Keratinocyte (primary cell): Measurements from ENCODE around the gene GPANK1. TPM values are rescaled to one million over a fixed set of nuclear protein-coding genes. Genes with fewer than 3 reads are reported as not detected.

Experiments
- DNase-seq: peaks from one replicate; pipeline ENCODE4 v3.0.0-alpha.2; 2011; ENCODE audit warnings: low read depth, missing footprints, low spot score
- FAIRE-seq: peaks from 2 replicates; lab custom pipeline; 2011; peaks lifted over from hg19 to GRCh38; lab: Jason Lieb, UNC
- H2AFZ ChIP-seq: 2 replicates; pipeline ENCODE4 v1.6.0; 2012; ENCODE audit warnings: low read length, control low read depth, inconsistent platforms; ENCODE audit not compliant: control insufficient read depth
- H3K27ac ChIP-seq: 2 replicates; pipeline ENCODE4 v1.5.1; 2011; ENCODE audit warnings: low read length; ENCODE audit not compliant: control insufficient read depth, insufficient read depth
- H3K27me3 ChIP-seq: 3 replicates; pipeline ENCODE4 v1.6.0; 2011; ENCODE audit warnings: low read length; ENCODE audit not compliant: control insufficient read depth, insufficient read depth; ENCODE audit errors: extremely low read depth
- H3K36me3 ChIP-seq, 2 experiments: 2 replicates in 1 of 2; 3 replicates in 1 of 2; pipeline ENCODE4 v1.5.1; 2011; ENCODE audit warnings: low read length in 2 of 2, mild to moderate bottlenecking in 1 of 2; ENCODE audit not compliant: control insufficient read depth in 2 of 2, insufficient read depth in 2 of 2; ENCODE audit errors: extremely low read depth in 1 of 2
- H3K4me1 ChIP-seq: 3 replicates; pipeline ENCODE4 v1.5.1; 2011; ENCODE audit warnings: low read length; ENCODE audit not compliant: control insufficient read depth, insufficient read depth; ENCODE audit errors: extremely low read depth
- H3K4me2 ChIP-seq: 3 replicates; pipeline ENCODE4 v1.6.0; 2011; ENCODE audit warnings: low read depth, low read length; ENCODE audit not compliant: control insufficient read depth, insufficient read depth; ENCODE audit errors: extremely low read depth
- H3K4me3 ChIP-seq, 3 experiments: fragments of 200-600 bp in 1 of 3; sonication (generic) in 1 of 3; 2 replicates in 2 of 3; 3 replicates in 1 of 3; pipeline ENCODE4 v1.5.1; 2011 to 2016; ENCODE audit warnings: low read length in 3 of 3, mild to moderate bottlenecking in 3 of 3, control low read depth in 2 of 3, inconsistent platforms in 1 of 3, low read depth in 1 of 3, mixed read lengths in 1 of 3, mixed run types in 1 of 3, moderate library complexity in 1 of 3; ENCODE audit not compliant: control insufficient read depth in 2 of 3, insufficient read depth in 2 of 3; ENCODE audit errors: extremely low read depth in 1 of 3
- H3K79me2 ChIP-seq: 2 replicates; pipeline ENCODE4 v1.6.0; 2012; ENCODE audit warnings: low read length; ENCODE audit not compliant: control insufficient read depth, insufficient read depth
- H3K9ac ChIP-seq: 3 replicates; pipeline ENCODE4 v1.6.0; 2011; ENCODE audit warnings: low read length; ENCODE audit not compliant: control insufficient read depth, insufficient read depth; ENCODE audit errors: extremely low read depth
- H3K9me1 ChIP-seq: 3 replicates; pipeline ENCODE4 v1.6.0; 2011; ENCODE audit warnings: low read length; ENCODE audit not compliant: control insufficient read depth, insufficient read depth; ENCODE audit errors: extremely low read depth
- H3K9me3 ChIP-seq: 2 replicates; pipeline ENCODE4 v1.5.1; 2012; ENCODE audit warnings: low read depth, low read length; ENCODE audit not compliant: control insufficient read depth
- H4K20me1 ChIP-seq: 3 replicates; pipeline ENCODE4 v1.6.0; 2011; ENCODE audit warnings: low read length; ENCODE audit not compliant: control insufficient read depth, insufficient read depth; ENCODE audit errors: extremely low read depth
- CTCF ChIP-seq, 3 experiments: IDR thresholded peaks in 1 of 3; conservative IDR thresholded peaks in 1 of 3; optimal IDR thresholded peaks in 1 of 3; 2 replicates in 2 of 3; 3 replicates in 1 of 3; pipeline versions ENCODE3 to v1.5.1; 2011; ENCODE audit warnings: low read length in 3 of 3, mild to moderate bottlenecking in 3 of 3, moderate library complexity in 2 of 3, control low read depth in 1 of 3, inconsistent platforms in 1 of 3; ENCODE audit not compliant: insufficient read depth in 2 of 3; ENCODE audit errors: extremely low read depth in 1 of 3
- EZH2 ChIP-seq: IDR thresholded peaks from one replicate; pipeline ENCODE4 v1.6.1; 2012; ENCODE audit warnings: inconsistent platforms, mild to moderate bottlenecking, low read length, moderate library complexity
- dilution Hi-C: fragments of 300-500 bp; cut with MboI; formaldehyde crosslinking; loops from one replicate; pipeline ENCODE4 v1.7.0; 2020; ENCODE audit warnings: low sequenced_read_pairs; ENCODE audit not compliant: extremely low pct_ligation_motif_present
- polyA plus RNA-seq, 5 experiments: library from polyadenylated mRNA; depleted of rRNA in 3 of 5; stranded (reverse) in 3 of 5; stranded (forward) in 1 of 5; unstranded in 1 of 5; fragments of >200 nt; gene quantifications; 1 replicate in 1 of 5; 2 replicates in 3 of 5; 3 replicates in 1 of 5; pipeline versions ENCODE4 v1.2.1 to v1.2.3, GENCODE V29; 2011 to 2012; ENCODE audit warnings: missing spikeins in 2 of 5, low read depth in 1 of 5, low replicate concordance in 1 of 5

The GPANK1 gene
- polyA plus RNA-seq, 1 donor (not counting 4 experiments of a cell fraction or from before 2014, with no cell fraction given), result 10.0 TPM

GRCh38 chr6:31697555-31697954 lies 32.8 kb upstream of the GPANK1 start:
- Histone ChIP-seq H3K27ac (no peak overlapping the region), H3K36me3 (peaks cover 13 to 15% of the 10 kb centered on the region in 2 experiments), H3K9me3 (no peaks in the 10 kb centered on the region), H4K20me1 (no peaks in the 10 kb centered on the region), H3K9me1 (no peaks in the 10 kb centered on the region), H3K4me2 (no peak overlapping the region), H3K79me2 (peaks cover 18% of the 10 kb centered on the region), H3K9ac (no peak overlapping the region), H3K4me1 (peaks cover 9% of the 10 kb centered on the region), H3K4me3 (no peak overlapping the region), H2AFZ (no peak overlapping the region), H3K27me3 (no peaks in the 10 kb centered on the region)
- FAIRE-seq, result no peak
- DNase-seq, result no peak
- dilution Hi-C loops, result no loop called here
- TF ChIP-seq CTCF (optimal IDR thresholded peaks at IDR 0.05 in 1 of 3, IDR thresholded peaks at IDR 0.05 in 1 of 3, conservative IDR thresholded peaks at IDR 0.05 in 1 of 3; ENCODE audit: extremely low read depth in 1 of 3, insufficient read depth in 2 of 3, low read length in 3 of 3) (no peak), EZH2 (no peak)

GRCh38 chr6:31693535-31693934 lies 28.7 kb upstream of the GPANK1 start:
- no peaks in the 10 kb centered on the region for H3K9me1 ChIP-seq
- no peaks in the 10 kb centered on the region for H3K27me3 ChIP-seq
- H3K4me2 ChIP-seq, result no peak overlapping the region
- no peak overlapping the region for H3K27ac ChIP-seq
- no peaks in the 10 kb centered on the region for H3K79me2 ChIP-seq
- no peak overlapping the region for H2AFZ ChIP-seq
- no peak for FAIRE-seq
- no peak for DNase-seq
- dilution Hi-C loops, result no loop called here
- TF ChIP-seq CTCF (optimal IDR thresholded peaks at IDR 0.05 in 1 of 3, IDR thresholded peaks at IDR 0.05 in 1 of 3, conservative IDR thresholded peaks at IDR 0.05 in 1 of 3; ENCODE audit: extremely low read depth in 1 of 3, insufficient read depth in 2 of 3, low read length in 3 of 3) (no peak), EZH2 (no peak)
- H4K20me1 ChIP-seq, result no peaks in the 10 kb centered on the region
- H3K9ac ChIP-seq, result no peak overlapping the region
- H3K36me3 ChIP-seq, result peaks cover 22 to 29% of the 10 kb centered on the region in 2 experiments
- no peaks in the 10 kb centered on the region for H3K4me1 ChIP-seq
- H3K9me3 ChIP-seq, result no peaks in the 10 kb centered on the region
- H3K4me3 ChIP-seq, result no peak overlapping the region
